Esophagus muscularis mucosa (tissue), 4 donors: ENCODE data around the gene CDH6.

Experiments used
- CTCF ChIP-seq, 3 experiments: fragments of 200-600 bp in 2 of 3; fragments of 450-650 bp in 1 of 3; sonication (generic) in 2 of 3; IDR thresholded peaks; one replicate each; pipeline ENCODE4 v1.5.1; 2017 to 2019; ENCODE audit warnings: antibody characterized with exemption in 3 of 3, mild to moderate bottlenecking in 2 of 3, moderate library complexity in 1 of 3
- EP300 ChIP-seq: sonication (generic); formaldehyde crosslinking; IDR thresholded peaks from one replicate; pipeline ENCODE4 v1.6.1; 2017; ENCODE audit warnings: antibody characterized with exemption
- POLR2A ChIP-seq: fragments of 450-650 bp; IDR thresholded peaks from one replicate; pipeline ENCODE4 v1.6.1; 2017; ENCODE audit warnings: antibody characterized with exemption, moderate library complexity, mild to moderate bottlenecking, low read depth
- POLR2AphosphoS5 ChIP-seq, 2 donors: sonication (generic); formaldehyde crosslinking; IDR thresholded peaks; one replicate each; pipeline ENCODE4 v1.6.1; 2017; ENCODE audit warnings: antibody characterized with exemption in 2 of 2

- TF ChIP-seq CTCF (IDR thresholded peaks at IDR 0.05) (no peak), POLR2A (no peak), POLR2AphosphoS5 (IDR thresholded peaks at IDR 0.05) (no peak), EP300 (no peak)
Observed at GRCh38 chr5:31196309-31196708, 2.8 kb downstream of the CDH6 start.
